ENCODE data around the gene SLC1A1. TPM values are rescaled to one million over a fixed set of nuclear protein-coding genes. Genes with fewer than 3 reads are reported as not detected.

The SLC1A1 gene
- total and polyA plus RNA-seq, 4 donors = 5.1 to 13.8 (median 5.4) TPM

- Histone ChIP-seq H3K27ac (ENCODE audit: low read depth in 1 of 2, low read length in 1 of 2) (no peak overlapping the region), H3K36me3 (ENCODE audit: control insufficient read depth in 4 of 4, insufficient read depth in 4 of 4, low read length in 4 of 4) (no peaks in the 10 kb centered on the region), H3K4me1 (ENCODE audit: control insufficient read depth in 5 of 5, insufficient read depth in 5 of 5, low read length in 5 of 5) (no peaks in the 10 kb centered on the region), H3K9me3 (ENCODE audit: control insufficient read depth in 4 of 4, insufficient read depth in 3 of 4, low read length in 3 of 4) (peaks cover 0 to 1% (median 0%) of the 10 kb centered on the region in 4 donors), H3K9ac (ENCODE audit: insufficient read depth in 1 of 2, low read length in 2 of 2) (no peak overlapping the region), H3K27me3 (ENCODE audit: control insufficient read depth in 3 of 3, insufficient read depth in 3 of 3, low read length in 2 of 3) (no peaks in the 10 kb centered on the region), H3K4me3 (no peak overlapping the region)
- TF ChIP-seq CTCF (IDR thresholded peaks at IDR 0.05; ENCODE audit: control extremely low read depth, extremely low read depth) = no peak
- ATAC-seq (ENCODE audit: insufficient read depth, low FRiP score) (no peak), DNase-seq (no peak)
- WGBS, 2 donors = 70 to 89% methylated on average over 2 of the region's 2 CpGs
Observed at GRCh38 chr9:4461437-4461836, 28.8 kb upstream of the SLC1A1 start.

- H3K27me3 ChIP-seq (ENCODE audit: control insufficient read depth in 3 of 3, insufficient read depth in 3 of 3, low read length in 2 of 3) = no peaks in the 10 kb centered on the region
- H3K36me3 ChIP-seq (ENCODE audit: control insufficient read depth in 4 of 4, insufficient read depth in 4 of 4, low read length in 4 of 4) = no peaks in the 10 kb centered on the region
- peaks cover 0 to 1% (median 0%) of the 10 kb centered on the region in 4 donors for H3K9me3 ChIP-seq (ENCODE audit: control insufficient read depth in 4 of 4, insufficient read depth in 3 of 4, low read length in 3 of 4)
- no peak overlapping the region for H3K4me3 ChIP-seq
- no peak for DNase-seq
- H3K9ac ChIP-seq (ENCODE audit: insufficient read depth in 1 of 2, low read length in 2 of 2) = no peak overlapping the region
- no peak for TF ChIP-seq CTCF (IDR thresholded peaks at IDR 0.05; ENCODE audit: control extremely low read depth, extremely low read depth)
- no peak overlapping the region for H3K27ac ChIP-seq (ENCODE audit: low read depth in 1 of 2, low read length in 1 of 2)
- 65 to 78% methylated on average over 3 of the region's 3 CpGs for WGBS, 2 donors
- no peak for ATAC-seq (ENCODE audit: insufficient read depth, low FRiP score)
- no peaks in the 10 kb centered on the region for H3K4me1 ChIP-seq (ENCODE audit: control insufficient read depth in 5 of 5, insufficient read depth in 5 of 5, low read length in 5 of 5)
Observed at GRCh38 chr9:4463824-4464223, 26.4 kb upstream of the SLC1A1 start.

GRCh38 chr9:4464911-4465513, 25.3 kb upstream of the SLC1A1 start:
- WGBS, 2 donors = 95 to 96% methylated on average over 11 of the region's 11 CpGs
- no peak for ATAC-seq (ENCODE audit: insufficient read depth, low FRiP score)
- Histone ChIP-seq H3K27me3 (ENCODE audit: control insufficient read depth in 3 of 3, insufficient read depth in 3 of 3, low read length in 2 of 3) (no peaks in the 10 kb centered on the region), H3K4me1 (ENCODE audit: control insufficient read depth in 5 of 5, insufficient read depth in 5 of 5, low read length in 5 of 5) (no peaks in the 10 kb centered on the region), H3K9me3 (ENCODE audit: control insufficient read depth in 4 of 4, insufficient read depth in 3 of 4, low read length in 3 of 4) (peaks cover 0 to under 1% (median 0%) of the 10 kb centered on the region in 4 donors), H3K9ac (ENCODE audit: insufficient read depth in 1 of 2, low read length in 2 of 2) (no peak overlapping the region), H3K4me3 (no peak overlapping the region), H3K27ac (ENCODE audit: low read depth in 1 of 2, low read length in 1 of 2) (no peak overlapping the region), H3K36me3 (ENCODE audit: control insufficient read depth in 4 of 4, insufficient read depth in 4 of 4, low read length in 4 of 4) (no peaks in the 10 kb centered on the region)
- no peak for TF ChIP-seq CTCF (IDR thresholded peaks at IDR 0.05; ENCODE audit: control extremely low read depth, extremely low read depth)
- DNase-seq = no peak

GRCh38 chr9:4465910-4466309, 24.4 kb upstream of the SLC1A1 start:
- Histone ChIP-seq H3K9me3 (ENCODE audit: control insufficient read depth in 4 of 4, insufficient read depth in 3 of 4, low read length in 3 of 4) (no peaks in the 10 kb centered on the region), H3K4me3 (no peak overlapping the region), H3K36me3 (ENCODE audit: control insufficient read depth in 4 of 4, insufficient read depth in 4 of 4, low read length in 4 of 4) (no peaks in the 10 kb centered on the region), H3K4me1 (ENCODE audit: control insufficient read depth in 5 of 5, insufficient read depth in 5 of 5, low read length in 5 of 5) (no peaks in the 10 kb centered on the region), H3K9ac (ENCODE audit: insufficient read depth in 1 of 2, low read length in 2 of 2) (no peak overlapping the region), H3K27me3 (ENCODE audit: control insufficient read depth in 3 of 3, insufficient read depth in 3 of 3, low read length in 2 of 3) (no peaks in the 10 kb centered on the region), H3K27ac (ENCODE audit: low read depth in 1 of 2, low read length in 1 of 2) (no peak overlapping the region)
- ATAC-seq (ENCODE audit: insufficient read depth, low FRiP score) (no peak), DNase-seq (no peak)
- TF ChIP-seq CTCF (IDR thresholded peaks at IDR 0.05; ENCODE audit: control extremely low read depth, extremely low read depth) = no peak
- 84 to 89% methylated on average over 2 of the region's 2 CpGs for WGBS, 2 donors
